ENCODE measurements around the gene ATP6V0B. TPM values are rescaled to one million over a fixed set of nuclear protein-coding genes. Genes with fewer than 3 reads are reported as not detected.

The ATP6V0B gene
- total and polyA plus RNA-seq, 9 of the 15 experiments (the other 6 are each of a cell fraction or from before 2014, with no cell fraction given), result 137 to 328 (median 220) TPM

GRCh38 chr1:43994794-43995790, 20.3 kb downstream of the ATP6V0B start (continued):
- TF ChIP-seq TRIM25 (IDR thresholded peaks at IDR 0.05; ENCODE audit: borderline replicate concordance) (no peak), BCOR (IDR thresholded peaks at IDR 0.05) (no peak), DDX20 (tag; IDR thresholded peaks at IDR 0.05; ENCODE audit: low read depth) (no peak), ZNF717 (CRISPR knock-in tag; IDR thresholded peaks at IDR 0.05) (0 out of 2 replicates have a peak, but pooled peaks have one; percentile 58), PHF21A (IDR thresholded peaks at IDR 0.05; ENCODE audit: borderline replicate concordance, low read depth) (no peak), ZFP91 (CRISPR knock-in tag; IDR thresholded peaks at IDR 0.05) (0 out of 2 replicates have a peak, but pooled peaks have one; percentile 36), SRSF3 (IDR thresholded peaks at IDR 0.05; ENCODE audit: insufficient read depth, low read length) (no peak), PHF20 (IDR thresholded peaks at IDR 0.05; ENCODE audit: partially characterized antibody) (no peak), XRCC5 (IDR thresholded peaks at IDR 0.05; ENCODE audit: low read depth, low read length) (peak; percentile 62; the same call in 1 of the 2 replicates), KDM1A (IDR thresholded peaks at IDR 0.05) (0 out of 4 replicates have a peak, but pooled peaks of 1 of the 2 experiments have one; percentile 10), POLR2A (conservative IDR thresholded peaks at IDR 0.05) (0 out of 2 replicates have a peak, but pooled peaks have one; percentile 14), SFPQ (IDR thresholded peaks at IDR 0.05; ENCODE audit: low read depth, low read length) (no peak), FOSL1 (tag; conservative IDR thresholded peaks at IDR 0.05) (no peak), ZNF431 (CRISPR knock-in tag; IDR thresholded peaks at IDR 0.05) (0 out of 2 replicates have a peak, but pooled peaks have one; percentile 22), MYC (IDR thresholded peaks at IDR 0.05; ENCODE audit: low read depth, low read length) (peak; percentile 85), MYC (CRISPR knock-in tag; IDR thresholded peaks at IDR 0.05; ENCODE audit: borderline replicate concordance, low read depth) (no peak), ZBTB26 (CRISPR knock-in tag; IDR thresholded peaks at IDR 0.05) (no peak), MED1 (CRISPR knock-in tag; IDR thresholded peaks at IDR 0.05; ENCODE audit: borderline replicate concordance) (no peak)
- TF ChIP-seq, protein P1, sequence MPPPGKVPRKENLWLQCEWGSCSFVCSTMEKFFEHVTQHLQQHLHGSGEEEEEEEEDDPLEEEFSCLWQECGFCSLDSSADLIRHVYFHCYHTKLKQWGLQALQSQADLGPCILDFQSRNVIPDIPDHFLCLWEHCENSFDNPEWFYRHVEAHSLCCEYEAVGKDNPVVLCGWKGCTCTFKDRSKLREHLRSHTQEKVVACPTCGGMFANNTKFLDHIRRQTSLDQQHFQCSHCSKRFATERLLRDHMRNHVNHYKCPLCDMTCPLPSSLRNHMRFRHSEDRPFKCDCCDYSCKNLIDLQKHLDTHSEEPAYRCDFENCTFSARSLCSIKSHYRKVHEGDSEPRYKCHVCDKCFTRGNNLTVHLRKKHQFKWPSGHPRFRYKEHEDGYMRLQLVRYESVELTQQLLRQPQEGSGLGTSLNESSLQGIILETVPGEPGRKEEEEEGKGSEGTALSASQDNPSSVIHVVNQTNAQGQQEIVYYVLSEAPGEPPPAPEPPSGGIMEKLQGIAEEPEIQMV (tag; conservative IDR thresholded peaks at IDR 0.05; ENCODE audit: low read depth), result no peak

Measured in K562 (cell line).